Measurements from ENCODE around the gene TLE2. TPM values are rescaled to one million over a fixed set of nuclear protein-coding genes. Genes with fewer than 3 reads are reported as not detected.
A peak's percentile ranks its signal among the peaks of the same experiment; 100 is the strongest.
"Not testable (repeated sequence)": the region's sequence is repeated elsewhere in the genome, so short reads cannot be mapped to it uniquely, and the experiment has no call there.

Gene TLE2
- total RNA-seq, 1 donor from 2014 or later = 58.6 TPM

- intact Hi-C loops (cut with DNase I) = loop anchor here (5.0 kb wide), 1 partner anchor 37 kb away; the partner anchor contains the start of gene TLE5
- peak; percentile 39 for DNase-seq (ENCODE audit: missing footprints)
- ATAC-seq = no peak
Measured at GRCh38 chr19:3025549-3025886, 3.6 kb downstream of the TLE2 start.

GRCh38 chr19:3024870-3025548 is 4.1 kb downstream of the TLE2 start:
- DNase-seq (ENCODE audit: missing footprints) (peak; percentile 20), ATAC-seq (no peak)
- intact Hi-C loops (cut with DNase I) = loop anchor here (5.0 kb wide), 1 partner anchor 37 kb away; the partner anchor contains the start of gene TLE5

- no peak for ATAC-seq
- intact Hi-C loops (cut with DNase I) = no loop called here
- no peak for DNase-seq (ENCODE audit: missing footprints)
Measured at GRCh38 chr19:3024509-3024869, 4.6 kb downstream of the TLE2 start.

GRCh38 chr19:3020321-3020960 is 8.6 kb downstream of the TLE2 start:
- ATAC-seq (no peak), DNase-seq (ENCODE audit: missing footprints) (no peak)
- intact Hi-C loops (cut with DNase I) = no loop called here

GRCh38 chr19:3019211-3019854 is 9.7 kb downstream of the TLE2 start:
- DNase-seq (ENCODE audit: missing footprints) (no peak), ATAC-seq (no peak)
- intact Hi-C loops (cut with DNase I) = no loop called here

- intact Hi-C loops (cut with DNase I) = no loop called here
- no peak for DNase-seq (ENCODE audit: missing footprints)
- ATAC-seq = no peak
Measured at GRCh38 chr19:3017923-3018322, 11.2 kb downstream of the TLE2 start.

- DNase-seq (ENCODE audit: missing footprints) (no peak), ATAC-seq (no peak)
- intact Hi-C loops (cut with DNase I) = no loop called here
Measured at GRCh38 chr19:3015126-3016057, 13.7 kb downstream of the TLE2 start.

GRCh38 chr19:3014135-3014534 is 14.9 kb downstream of the TLE2 start:
- intact Hi-C loops (cut with DNase I) = no loop called here
- ATAC-seq = no peak
- DNase-seq (ENCODE audit: missing footprints) = no peak

GRCh38 chr19:3013263-3013725 is 15.8 kb downstream of the TLE2 start:
- no peak for ATAC-seq
- DNase-seq (ENCODE audit: missing footprints) = no peak
- intact Hi-C loops (cut with DNase I) = no loop called here

- ATAC-seq = peak; percentile 48
- intact Hi-C loops (cut with DNase I) = no loop called here
- DNase-seq (ENCODE audit: missing footprints) = no peak
Measured at GRCh38 chr19:3012621-3013262, 16.3 kb downstream of the TLE2 start.

- DNase-seq (ENCODE audit: missing footprints); intact Hi-C loops (cut with DNase I); ATAC-seq: not testable (repeated sequence)
Measured at GRCh38 chr19:3012059-3012458, 17.0 kb downstream of the TLE2 start.

GRCh38 chr19:3010871-3011270 is 18.2 kb downstream of the TLE2 start:
- ATAC-seq (no peak), DNase-seq (ENCODE audit: missing footprints) (no peak)
- intact Hi-C loops (cut with DNase I) = no loop called here

GRCh38 chr19:3008994-3009393 is 20.1 kb downstream of the TLE2 start:
- DNase-seq (ENCODE audit: missing footprints) (no peak), ATAC-seq (no peak)
- intact Hi-C loops (cut with DNase I) = no loop called here

- no peak for DNase-seq (ENCODE audit: missing footprints)
- ATAC-seq = no peak
- intact Hi-C loops (cut with DNase I) = no loop called here
Measured at GRCh38 chr19:3007975-3008374, 21.1 kb downstream of the TLE2 start.

- intact Hi-C loops (cut with DNase I) = no loop called here
- ATAC-seq = no peak
- DNase-seq (ENCODE audit: missing footprints) = no peak
Measured at GRCh38 chr19:3006075-3006767, 22.9 kb downstream of the TLE2 start.

GRCh38 chr19:3005345-3005744 is 23.7 kb downstream of the TLE2 start:
- intact Hi-C loops (cut with DNase I) = no loop called here
- ATAC-seq = no peak
- no peak for DNase-seq (ENCODE audit: missing footprints)

- intact Hi-C loops (cut with DNase I) = no loop called here
- ATAC-seq (no peak), DNase-seq (ENCODE audit: missing footprints) (no peak)
Measured at GRCh38 chr19:3004522-3004921, 24.6 kb downstream of the TLE2 start.

- intact Hi-C loops (cut with DNase I) = no loop called here
- no peak for DNase-seq (ENCODE audit: missing footprints)
- no peak for ATAC-seq
Measured at GRCh38 chr19:3003046-3003445, 26.0 kb downstream of the TLE2 start.

Measured in Right ventricle myocardium inferior (tissue), 1 donor.